Right lobe of liver (tissue), 6 donors: ENCODE results near the gene LIX1. TPM values are rescaled to one million over a fixed set of nuclear protein-coding genes. Genes with fewer than 3 reads are reported as not detected.

Experiments
- ATAC-seq, 4 donors: fragments of 200-7000 bp; cut with Tn5 transposase; one replicate each; pipeline ENCODE4 v1.9.1; 2020; ENCODE audit warnings: mild to moderate bottlenecking in 4 of 4, moderate library complexity in 4 of 4
- DNase-seq, 3 donors: peaks; one replicate each; pipeline ENCODE4 v3.0.0-alpha.2; 2020
- H3K27ac ChIP-seq, 3 donors: fragments of 200-600 bp; one replicate each; pipeline ENCODE4 v1.8.0; 2022
- H3K27me3 ChIP-seq, 2 donors: fragments of 200-600 bp; one replicate each; pipeline ENCODE4 v1.8.0; 2022
- H3K36me3 ChIP-seq, 4 donors: fragments of 200-600 bp; sonication (generic) in 1 of 4; one replicate each; pipeline versions ENCODE4 v1.5.1 to v1.8.0; 2017 to 2022; ENCODE audit warnings: control low read depth in 1 of 4
- H3K4me1 ChIP-seq, 4 donors: fragments of 200-600 bp; sonication (generic) in 1 of 4; one replicate each; pipeline versions ENCODE4 v1.5.1 to v1.8.0; 2017 to 2022; ENCODE audit warnings: control low read depth in 1 of 4
- H3K4me3 ChIP-seq, 3 donors: fragments of 200-600 bp; one replicate each; pipeline ENCODE4 v1.8.0; 2022
- H3K9me3 ChIP-seq, 4 donors: fragments of 200-600 bp; sonication (generic) in 1 of 4; one replicate each; pipeline versions ENCODE4 v1.5.1 to v1.8.0; 2017 to 2022; ENCODE audit warnings: control low read depth in 1 of 4
- POLR2A ChIP-seq: fragments of 450-650 bp; IDR thresholded peaks from one replicate; pipeline ENCODE4 v1.6.1; 2017; ENCODE audit warnings: antibody characterized with exemption, mild to moderate bottlenecking
- WGBS: methylation state at CpG from one replicate; pipeline ENCODE4 v1.1.6; 2018; ENCODE audit warnings: low coverage, low lambda C conversion rate; ENCODE audit not compliant: insufficient coverage; ENCODE audit errors: missing lambda C conversion rate; 5-methylcytosine and 5-hydroxymethylcytosine counted together
- intact Hi-C, 2 donors: fragments of 100-400 bp; cut with DNase I; formaldehyde crosslinking; loops; one replicate each; pipeline versions ENCODE4 v1.11.2 to v1.14.1; 2022
- total RNA-seq, 6 experiments: library from RNA; depleted of rRNA in 2 of 6; stranded (reverse); fragments of >200 nt in 2 of 6; fragmentation: NEBNext Ultra II Directional in 3 of 6; extraction: Animal tissue kit (Norgen Biotek cat#: 25700) in 3 of 6; gene quantifications; one replicate each; pipeline versions ENCODE4 v1.1.0 to v1.2.4, GENCODE V29; 2016 to 2023
- TF ChIP-seq, protein P1 (sequence below), 4 donors: fragments of 200-600 bp in 3 of 4; fragments of 450-650 bp in 1 of 4; IDR thresholded peaks; one replicate each; pipeline versions ENCODE4 v1.5.1 to v1.8.0; 2016 to 2022; ENCODE audit warnings: antibody characterized with exemption in 4 of 4, mild to moderate bottlenecking in 2 of 4
- donor health status: DM: no; HTN: yes; CAD: no.
- donor health status: DM: no; HTN: no; CAD: no.
- donor health status: DM: no; HTN: no; CAD: no.
- donor health status: DM: no; HTN: yes; CAD: no.
- donor health status: DM: no; HTN: yes; CAD: no.

LIX1 gene
- total RNA-seq, 6 experiments from 2014 or later = not detected

DNA sequence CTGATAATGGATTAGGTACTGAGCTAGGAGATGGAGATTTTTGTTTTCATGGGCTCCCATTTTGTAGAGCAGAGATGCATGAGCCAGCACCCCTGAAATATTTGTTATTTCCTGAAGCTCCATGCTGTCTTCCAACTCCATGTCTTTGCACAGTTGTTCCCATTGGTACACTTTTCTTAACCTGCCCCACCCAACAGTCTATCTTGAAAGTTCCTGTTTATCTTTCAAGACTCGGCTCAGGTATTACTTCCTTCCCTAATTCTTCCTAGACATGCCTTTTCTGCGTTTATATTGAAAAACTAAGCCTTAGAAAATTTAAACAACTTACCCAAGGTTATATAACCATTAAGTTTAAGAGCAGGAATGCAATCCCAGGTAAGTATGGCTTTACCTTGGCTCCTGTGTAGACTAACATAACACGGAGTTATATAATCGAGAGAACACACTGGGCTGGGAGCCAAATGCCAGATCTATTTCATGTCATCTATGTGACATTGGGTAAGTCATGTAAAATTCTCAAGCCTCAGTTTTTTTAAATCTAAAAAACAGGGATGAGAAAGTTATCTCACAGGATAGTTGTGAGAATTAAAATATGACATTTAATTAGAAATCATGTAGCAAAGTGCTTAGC, 67.4 kb downstream of the LIX1 start:
- DNase-seq = no peak
- intact Hi-C loops = no loop called here
- H3K27ac ChIP-seq = no peak overlapping the region

GRCh38 chr5:97073420-97073819, 69.0 kb downstream of the LIX1 start:
- no peak for TF ChIP-seq POLR2A
- TF ChIP-seq, protein P1, sequence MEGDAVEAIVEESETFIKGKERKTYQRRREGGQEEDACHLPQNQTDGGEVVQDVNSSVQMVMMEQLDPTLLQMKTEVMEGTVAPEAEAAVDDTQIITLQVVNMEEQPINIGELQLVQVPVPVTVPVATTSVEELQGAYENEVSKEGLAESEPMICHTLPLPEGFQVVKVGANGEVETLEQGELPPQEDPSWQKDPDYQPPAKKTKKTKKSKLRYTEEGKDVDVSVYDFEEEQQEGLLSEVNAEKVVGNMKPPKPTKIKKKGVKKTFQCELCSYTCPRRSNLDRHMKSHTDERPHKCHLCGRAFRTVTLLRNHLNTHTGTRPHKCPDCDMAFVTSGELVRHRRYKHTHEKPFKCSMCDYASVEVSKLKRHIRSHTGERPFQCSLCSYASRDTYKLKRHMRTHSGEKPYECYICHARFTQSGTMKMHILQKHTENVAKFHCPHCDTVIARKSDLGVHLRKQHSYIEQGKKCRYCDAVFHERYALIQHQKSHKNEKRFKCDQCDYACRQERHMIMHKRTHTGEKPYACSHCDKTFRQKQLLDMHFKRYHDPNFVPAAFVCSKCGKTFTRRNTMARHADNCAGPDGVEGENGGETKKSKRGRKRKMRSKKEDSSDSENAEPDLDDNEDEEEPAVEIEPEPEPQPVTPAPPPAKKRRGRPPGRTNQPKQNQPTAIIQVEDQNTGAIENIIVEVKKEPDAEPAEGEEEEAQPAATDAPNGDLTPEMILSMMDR (IDR thresholded peaks at IDR 0.05) = no peak
- intact Hi-C loops = no loop called here
- no CpG with 5 or more reads among the region's 3 CpGs for WGBS
- Histone ChIP-seq H3K4me1 (no peaks in the 10 kb centered on the region), H3K27ac (no peak overlapping the region), H3K4me3 (no peak overlapping the region), H3K36me3 (no peaks in the 10 kb centered on the region), H3K27me3 (no peaks in the 10 kb centered on the region), H3K9me3 (no peaks in the 10 kb centered on the region)
- ATAC-seq = no peak
- DNase-seq = no peak

More for the DNA sequence above, 67.4 kb downstream of the LIX1 start:
- Histone ChIP-seq H3K36me3 (no peaks in the 10 kb centered on the region), H3K27me3 (no peaks in the 10 kb centered on the region), H3K4me3 (no peak overlapping the region), H3K4me1 (no peaks in the 10 kb centered on the region), H3K9me3 (no peaks in the 10 kb centered on the region)
- no peak for TF ChIP-seq POLR2A
- TF ChIP-seq, protein P1 (IDR thresholded peaks at IDR 0.05) = no peak
- 37% methylated on average over 4 of the region's 4 CpGs for WGBS
- no peak for ATAC-seq

DNA sequence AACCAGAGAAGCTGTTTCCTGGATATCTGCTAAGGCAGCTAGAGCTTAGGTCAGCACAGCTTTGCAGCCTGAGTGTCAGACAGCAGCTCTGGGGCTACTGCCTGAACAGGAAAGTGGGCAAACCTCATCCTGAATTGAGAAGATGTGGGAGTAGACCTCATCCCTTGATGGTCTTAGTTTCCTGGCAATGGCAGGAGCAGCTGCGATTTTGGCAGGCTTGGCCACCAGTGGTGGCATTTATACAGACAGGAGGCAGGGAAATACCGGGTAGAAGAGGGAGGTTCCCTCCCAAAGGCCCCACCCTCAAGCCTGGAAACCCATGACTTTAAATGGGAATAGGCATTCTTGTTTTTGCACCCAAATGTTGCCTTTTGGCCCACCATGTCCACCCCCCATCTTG, 69.7 kb downstream of the LIX1 start:
- DNase-seq (no peak), ATAC-seq (no peak)
- WGBS = 60% methylated on average over 1 of the region's 2 CpGs
- Histone ChIP-seq H3K9me3 (no peaks in the 10 kb centered on the region), H3K4me3 (no peak overlapping the region), H3K36me3 (no peaks in the 10 kb centered on the region), H3K4me1 (no peaks in the 10 kb centered on the region), H3K27ac (no peak overlapping the region), H3K27me3 (no peaks in the 10 kb centered on the region)
- TF ChIP-seq, protein P1 (IDR thresholded peaks at IDR 0.05) = no peak
- TF ChIP-seq POLR2A = no peak
- intact Hi-C loops = no loop called here

GRCh38 chr5:97071993-97072392, 70.4 kb downstream of the LIX1 start:
- intact Hi-C loops = no loop called here
- no peak overlapping the region for H3K4me3 ChIP-seq
- H3K9me3 ChIP-seq = no peaks in the 10 kb centered on the region
- no peaks in the 10 kb centered on the region for H3K36me3 ChIP-seq
- DNase-seq = no peak
- H3K4me1 ChIP-seq = no peaks in the 10 kb centered on the region
- no peak overlapping the region for H3K27ac ChIP-seq
- ATAC-seq = no peak
- H3K27me3 ChIP-seq = no peaks in the 10 kb centered on the region
- WGBS = 60% methylated on average over 4 of the region's 4 CpGs
- no peak for TF ChIP-seq POLR2A
- TF ChIP-seq, protein P1 (IDR thresholded peaks at IDR 0.05) = no peak
